ENCODE results near the gene OR5AL1.

Gene OR5AL1

DNA sequence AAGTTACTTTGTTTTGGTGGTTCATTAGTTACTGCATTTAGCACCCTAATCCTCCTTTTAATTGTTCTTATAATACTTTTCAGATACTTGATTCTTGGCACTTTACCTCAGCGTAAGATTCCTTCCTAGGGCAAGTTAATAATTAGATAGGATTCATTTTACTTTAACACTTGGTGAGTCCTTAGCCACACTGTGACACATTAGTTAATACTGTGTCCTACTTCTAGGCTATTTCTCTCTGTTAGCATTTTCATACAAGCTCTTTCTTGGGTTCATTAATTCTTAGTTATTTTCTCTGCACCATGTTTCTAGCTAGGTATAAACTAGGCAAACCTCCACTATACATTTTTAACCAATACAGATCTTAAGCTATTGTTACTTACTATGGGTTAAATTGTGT lies 44.6 kb downstream of the OR5AL1 start:
- no peak for DNase-seq (ENCODE audit: low read depth, low spot score)
- H3K9me3 ChIP-seq (ENCODE audit: low read depth, low read length), result no peaks in the 10 kb centered on the region
- TF ChIP-seq POLR2AphosphoS5 (IDR thresholded peaks at IDR 0.05; ENCODE audit: borderline replicate concordance, low read depth, low read length) (no peak), EZH2 (IDR thresholded peaks at IDR 0.05) (no peak), FOXP2 (optimal IDR thresholded peaks at IDR 0.05; ENCODE audit: control extremely low read depth, extremely low read length, insufficient read depth) (no peak)
- H3K36me3 ChIP-seq (ENCODE audit: insufficient read depth, low read length), result no peaks in the 10 kb centered on the region
- no peak overlapping the region for H3K4me3 ChIP-seq
- H3K27ac ChIP-seq, result no peak overlapping the region
- H3K9ac ChIP-seq (ENCODE audit: insufficient read length), result no peak overlapping the region
